Measurements from ENCODE around the gene CTSA. TPM values are rescaled to one million over a fixed set of nuclear protein-coding genes. Genes with fewer than 3 reads are reported as not detected.
A peak's percentile ranks its signal among the peaks of the same experiment; 100 is the strongest.

Gene CTSA
- total and polyA plus RNA-seq, 9 of the 15 experiments (the other 6 are each of a cell fraction or from before 2014, with no cell fraction given): 8.8 to 61.7 (median 28.3) TPM

DNA sequence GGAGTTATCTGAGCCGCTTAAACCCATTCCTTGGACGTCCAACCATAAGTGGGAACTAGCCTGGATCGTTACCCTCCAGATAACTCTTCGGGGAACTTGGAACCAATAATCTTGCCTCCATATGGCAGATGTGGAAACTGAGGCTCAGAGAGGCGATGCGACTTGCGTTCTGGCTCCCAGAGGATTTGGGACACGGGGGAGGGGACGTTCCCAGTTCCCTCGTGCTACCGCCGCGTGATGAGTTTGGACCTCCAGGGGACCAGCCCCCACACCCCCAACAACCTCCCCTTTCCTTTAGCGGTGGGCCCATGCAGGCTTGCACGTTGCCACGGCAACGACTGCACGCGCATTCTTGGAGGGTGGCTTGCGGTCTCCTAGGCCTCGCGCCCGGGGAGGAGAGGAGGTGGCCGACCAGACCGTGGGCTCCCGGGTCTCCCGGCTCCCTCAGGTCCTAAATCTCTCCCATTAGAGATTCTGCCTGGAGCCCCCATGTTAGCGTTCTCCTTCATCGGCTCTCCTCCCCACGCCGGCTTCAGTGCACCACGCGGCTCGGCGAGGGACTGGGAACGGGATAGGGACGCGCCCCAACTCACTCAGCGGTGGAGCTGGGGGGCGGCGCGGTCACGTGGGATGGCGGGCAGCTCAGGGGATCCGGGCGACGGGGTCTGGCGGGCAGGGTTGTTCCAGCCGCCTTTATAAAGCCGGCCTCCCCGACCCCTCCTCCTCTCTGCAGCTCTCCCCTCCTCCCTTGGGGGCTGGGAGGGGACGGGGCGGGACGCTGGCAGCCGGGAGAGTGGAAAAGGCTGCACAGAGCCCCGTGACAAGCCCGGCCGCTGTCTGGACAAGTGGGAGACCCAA, 20.6 kb downstream of the CTSA start, which contains the start of gene PLTP (continued):
- TF ChIP-seq, protein P1, sequence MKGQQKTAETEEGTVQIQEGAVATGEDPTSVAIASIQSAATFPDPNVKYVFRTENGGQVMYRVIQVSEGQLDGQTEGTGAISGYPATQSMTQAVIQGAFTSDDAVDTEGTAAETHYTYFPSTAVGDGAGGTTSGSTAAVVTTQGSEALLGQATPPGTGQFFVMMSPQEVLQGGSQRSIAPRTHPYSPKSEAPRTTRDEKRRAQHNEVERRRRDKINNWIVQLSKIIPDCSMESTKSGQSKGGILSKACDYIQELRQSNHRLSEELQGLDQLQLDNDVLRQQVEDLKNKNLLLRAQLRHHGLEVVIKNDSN (CRISPR knock-in tag; IDR thresholded peaks at IDR 0.05): peak; percentile 61
- TF ChIP-seq MTA1 (IDR thresholded peaks at IDR 0.05; ENCODE audit: borderline replicate concordance): no peak
- TF ChIP-seq ZNF79 (CRISPR knock-in tag; IDR thresholded peaks at IDR 0.05; ENCODE audit: low read depth): no peak
- no peak for TF ChIP-seq ZFP1 (CRISPR knock-in tag; IDR thresholded peaks at IDR 0.05)
- no peak for TF ChIP-seq SOX6 (IDR thresholded peaks at IDR 0.05)
- TF ChIP-seq RBM39 (optimal IDR thresholded peaks at IDR 0.05; ENCODE audit: low read depth, low read length): no peak
- TF ChIP-seq CREB1 (IDR thresholded peaks at IDR 0.05): no peak
- no peak for TF ChIP-seq CREB1 (CRISPR knock-in tag; IDR thresholded peaks at IDR 0.05)
- TF ChIP-seq, protein P2, sequence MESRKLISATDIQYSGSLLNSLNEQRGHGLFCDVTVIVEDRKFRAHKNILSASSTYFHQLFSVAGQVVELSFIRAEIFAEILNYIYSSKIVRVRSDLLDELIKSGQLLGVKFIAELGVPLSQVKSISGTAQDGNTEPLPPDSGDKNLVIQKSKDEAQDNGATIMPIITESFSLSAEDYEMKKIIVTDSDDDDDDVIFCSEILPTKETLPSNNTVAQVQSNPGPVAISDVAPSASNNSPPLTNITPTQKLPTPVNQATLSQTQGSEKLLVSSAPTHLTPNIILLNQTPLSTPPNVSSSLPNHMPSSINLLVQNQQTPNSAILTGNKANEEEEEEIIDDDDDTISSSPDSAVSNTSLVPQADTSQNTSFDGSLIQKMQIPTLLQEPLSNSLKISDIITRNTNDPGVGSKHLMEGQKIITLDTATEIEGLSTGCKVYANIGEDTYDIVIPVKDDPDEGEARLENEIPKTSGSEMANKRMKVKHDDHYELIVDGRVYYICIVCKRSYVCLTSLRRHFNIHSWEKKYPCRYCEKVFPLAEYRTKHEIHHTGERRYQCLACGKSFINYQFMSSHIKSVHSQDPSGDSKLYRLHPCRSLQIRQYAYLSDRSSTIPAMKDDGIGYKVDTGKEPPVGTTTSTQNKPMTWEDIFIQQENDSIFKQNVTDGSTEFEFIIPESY (CRISPR knock-in tag; IDR thresholded peaks at IDR 0.05): peak; percentile 34; the same call in 1 of the 2 replicates
- TF ChIP-seq ZKSCAN3 (CRISPR knock-in tag; IDR thresholded peaks at IDR 0.05): no peak

Data from K562 (cell line).